ENCODE results near the gene DLK1.

DNA sequence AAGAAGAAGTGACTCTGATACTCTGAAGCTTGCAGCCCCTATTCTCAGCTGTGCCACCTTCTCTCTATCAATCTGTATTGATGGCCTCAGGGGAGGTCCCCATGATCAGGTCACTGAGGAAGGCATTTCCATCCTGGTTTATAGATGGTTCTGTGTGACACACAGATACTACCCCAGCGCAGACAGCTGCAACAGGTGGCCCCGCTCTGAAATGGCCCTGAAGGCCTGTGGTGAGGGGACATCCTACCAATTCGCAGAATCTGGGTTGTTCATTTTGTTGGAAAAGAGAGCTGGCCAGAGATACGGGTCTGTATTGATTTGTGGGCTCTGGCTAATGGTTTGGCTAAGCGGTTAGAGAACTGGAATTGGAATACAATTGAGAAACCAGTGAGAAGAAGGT lies 21.7 kb downstream of the DLK1 start:
- TF ChIP-seq, protein P1, sequence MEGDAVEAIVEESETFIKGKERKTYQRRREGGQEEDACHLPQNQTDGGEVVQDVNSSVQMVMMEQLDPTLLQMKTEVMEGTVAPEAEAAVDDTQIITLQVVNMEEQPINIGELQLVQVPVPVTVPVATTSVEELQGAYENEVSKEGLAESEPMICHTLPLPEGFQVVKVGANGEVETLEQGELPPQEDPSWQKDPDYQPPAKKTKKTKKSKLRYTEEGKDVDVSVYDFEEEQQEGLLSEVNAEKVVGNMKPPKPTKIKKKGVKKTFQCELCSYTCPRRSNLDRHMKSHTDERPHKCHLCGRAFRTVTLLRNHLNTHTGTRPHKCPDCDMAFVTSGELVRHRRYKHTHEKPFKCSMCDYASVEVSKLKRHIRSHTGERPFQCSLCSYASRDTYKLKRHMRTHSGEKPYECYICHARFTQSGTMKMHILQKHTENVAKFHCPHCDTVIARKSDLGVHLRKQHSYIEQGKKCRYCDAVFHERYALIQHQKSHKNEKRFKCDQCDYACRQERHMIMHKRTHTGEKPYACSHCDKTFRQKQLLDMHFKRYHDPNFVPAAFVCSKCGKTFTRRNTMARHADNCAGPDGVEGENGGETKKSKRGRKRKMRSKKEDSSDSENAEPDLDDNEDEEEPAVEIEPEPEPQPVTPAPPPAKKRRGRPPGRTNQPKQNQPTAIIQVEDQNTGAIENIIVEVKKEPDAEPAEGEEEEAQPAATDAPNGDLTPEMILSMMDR (IDR thresholded peaks at IDR 0.05): no peak
- TF ChIP-seq POLR2A (IDR thresholded peaks at IDR 0.05): no peak
